NCI-H146 treated with DMSO at 0.1 percent for 48 hours (cell line): Measurements from ENCODE around the gene MGAT2.
A peak's percentile ranks its signal among the peaks of the same experiment; 100 is the strongest.
"Not testable (repeated sequence)": the region's sequence is repeated elsewhere in the genome, so short reads cannot be mapped to it uniquely, and the experiment has no call there.

Source experiments
- DNase-seq: peaks from one replicate; lab custom pipeline; 2025; ENCODE audit not compliant: unreplicated experiment; lab: John Stamatoyannopoulos, UW

The MGAT2 gene

DNA sequence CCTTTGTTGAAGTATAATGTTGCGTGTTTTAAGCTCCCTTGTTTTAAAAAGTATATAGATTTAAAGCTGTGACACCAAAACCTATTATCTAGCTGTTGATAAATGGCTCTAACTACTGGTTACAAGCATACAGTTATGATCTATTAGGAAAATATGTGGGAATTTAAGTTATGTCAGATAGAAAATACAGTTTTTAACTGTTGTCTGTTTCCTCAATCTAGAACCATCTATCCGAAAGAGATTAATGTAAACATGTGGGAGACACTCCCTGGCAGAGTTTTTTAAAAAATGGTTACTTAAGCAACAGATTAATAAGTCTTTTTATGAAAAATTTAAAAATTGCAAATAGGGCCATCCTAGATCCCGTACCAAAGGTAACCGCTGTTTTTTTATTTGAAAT is 8.3 kb upstream of the MGAT2 start:
- DNase-seq, result no peak

DNA sequence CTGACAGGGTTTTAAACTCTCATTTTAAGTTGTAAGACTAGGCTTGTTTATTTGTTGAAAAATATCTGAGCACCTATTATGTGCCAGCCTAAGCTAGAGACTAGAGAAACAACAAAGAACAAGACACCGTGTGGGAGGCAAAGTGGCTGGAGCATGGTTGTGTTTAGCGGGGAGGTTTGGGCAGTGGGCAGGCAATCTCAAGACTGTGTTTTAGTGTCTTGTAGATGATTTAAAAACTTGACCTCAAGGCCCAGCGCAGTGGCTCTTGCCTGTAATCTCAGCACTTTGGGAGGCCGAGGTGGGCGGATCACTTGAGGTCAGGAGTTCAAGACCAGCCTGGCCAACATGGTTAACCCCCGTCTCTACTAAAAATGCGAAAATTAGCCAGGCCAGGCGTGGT is 7.9 kb upstream of the MGAT2 start:
- no peak for DNase-seq

DNA sequence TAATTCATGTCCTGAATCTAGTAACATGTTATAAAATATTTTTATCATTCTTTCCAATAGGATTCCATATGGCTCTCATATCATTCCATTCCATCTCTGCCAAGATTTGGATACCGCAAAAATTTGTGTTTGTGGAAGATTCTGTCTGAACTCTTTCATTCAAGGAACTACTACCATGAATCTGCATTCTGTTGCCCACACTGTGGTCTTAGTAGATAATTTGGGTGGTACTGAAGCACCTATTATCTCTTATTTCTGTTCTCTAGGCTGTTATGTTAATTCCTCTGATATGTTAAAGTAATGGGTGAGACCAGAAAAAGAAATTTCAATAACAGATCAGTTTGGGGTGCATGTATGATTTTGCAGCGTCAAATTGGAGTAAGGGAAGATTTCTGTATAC is 6.4 kb upstream of the MGAT2 start:
- no peak for DNase-seq

DNA sequence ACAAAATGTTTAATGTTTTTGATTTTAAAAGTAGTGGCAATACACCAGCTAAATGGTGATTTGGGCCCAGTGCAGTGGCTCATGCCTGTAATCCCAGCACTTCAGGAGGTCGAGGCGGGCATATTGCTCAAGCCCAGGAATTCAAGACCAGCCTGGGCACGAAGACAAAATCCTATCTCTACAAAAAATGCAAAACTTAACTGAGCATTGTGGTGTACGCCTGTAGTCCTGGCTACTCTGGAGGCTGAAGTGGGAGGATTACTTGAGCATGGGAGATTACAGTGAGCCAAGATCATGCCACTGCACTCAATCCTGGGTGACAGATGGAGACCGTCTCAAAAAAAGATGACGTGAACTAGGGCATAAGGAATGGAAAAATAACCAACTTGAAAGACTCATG is 4.8 kb upstream of the MGAT2 start:
- no peak for DNase-seq

DNA sequence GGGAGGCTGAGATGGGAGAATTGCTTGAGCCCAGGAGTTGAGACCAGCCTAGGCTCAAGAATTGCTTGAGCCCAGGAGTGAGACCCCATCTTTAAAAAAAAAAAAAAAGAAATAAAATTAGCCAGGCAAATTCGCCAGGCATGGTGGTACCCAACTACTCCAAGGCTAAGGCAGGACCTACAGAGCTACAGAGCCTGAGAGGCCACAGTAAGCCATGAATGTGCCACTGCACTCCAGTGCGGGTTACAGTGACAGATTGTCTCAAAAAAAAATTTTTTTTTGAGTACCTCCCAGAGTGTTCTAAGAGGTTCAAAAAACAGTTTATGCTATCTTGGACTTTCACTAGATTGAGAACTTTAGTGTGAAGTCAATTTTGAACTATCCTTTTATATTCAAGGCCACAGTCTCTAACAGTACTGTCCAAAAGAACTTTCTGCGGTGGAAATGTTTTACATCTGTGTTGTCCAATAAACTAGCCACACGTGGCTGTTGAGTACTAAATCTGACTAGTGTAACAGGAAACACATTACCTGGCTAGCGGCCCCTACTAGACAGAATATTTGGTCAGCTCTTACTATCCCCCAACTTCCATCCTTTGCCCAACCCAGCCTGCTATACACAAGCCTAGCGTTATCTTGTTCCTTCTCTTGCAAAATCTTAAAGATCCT is 2.6 kb upstream of the MGAT2 start:
- DNase-seq, result no peak

DNA sequence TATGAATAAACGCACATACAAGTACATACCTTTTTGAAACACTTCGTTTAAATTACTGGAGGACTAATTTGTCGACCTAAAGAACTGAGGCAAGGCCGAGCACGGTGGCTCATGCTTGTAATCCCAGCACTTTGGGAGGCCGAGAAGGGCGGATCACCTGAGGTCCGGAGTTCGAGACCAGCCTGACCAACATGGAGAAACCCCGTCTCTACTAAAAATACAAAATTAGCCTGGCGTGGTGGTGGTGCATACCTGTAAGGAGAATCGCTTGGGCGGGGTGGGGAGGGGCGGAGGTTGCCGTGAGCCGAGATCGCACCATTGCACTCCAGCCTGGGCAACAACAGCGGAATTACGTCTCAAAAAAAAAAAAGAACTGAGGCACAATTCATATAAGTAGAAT is 1.3 kb upstream of the MGAT2 start:
- DNase-seq, result not testable (repeated sequence)

DNA sequence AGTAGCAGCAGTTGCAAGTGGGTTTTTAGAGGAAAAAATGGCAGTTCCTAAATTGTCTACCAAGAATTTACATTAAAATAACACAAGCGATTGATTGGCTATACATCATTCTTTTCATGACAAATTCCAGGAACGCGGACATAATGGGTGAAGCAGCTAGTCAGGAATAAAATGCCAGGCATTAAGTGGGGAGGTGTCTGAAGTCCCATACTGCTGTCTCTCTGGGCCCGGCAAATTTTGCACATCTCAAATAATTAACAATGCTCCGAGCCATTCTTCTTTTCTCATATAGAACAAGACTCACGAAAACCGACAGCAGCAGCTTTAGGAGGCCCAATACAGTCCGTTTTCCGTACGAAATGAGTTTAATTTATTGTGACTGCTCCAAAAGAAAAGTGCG is 869 bp upstream of the MGAT2 start:
- DNase-seq, result no peak

DNA sequence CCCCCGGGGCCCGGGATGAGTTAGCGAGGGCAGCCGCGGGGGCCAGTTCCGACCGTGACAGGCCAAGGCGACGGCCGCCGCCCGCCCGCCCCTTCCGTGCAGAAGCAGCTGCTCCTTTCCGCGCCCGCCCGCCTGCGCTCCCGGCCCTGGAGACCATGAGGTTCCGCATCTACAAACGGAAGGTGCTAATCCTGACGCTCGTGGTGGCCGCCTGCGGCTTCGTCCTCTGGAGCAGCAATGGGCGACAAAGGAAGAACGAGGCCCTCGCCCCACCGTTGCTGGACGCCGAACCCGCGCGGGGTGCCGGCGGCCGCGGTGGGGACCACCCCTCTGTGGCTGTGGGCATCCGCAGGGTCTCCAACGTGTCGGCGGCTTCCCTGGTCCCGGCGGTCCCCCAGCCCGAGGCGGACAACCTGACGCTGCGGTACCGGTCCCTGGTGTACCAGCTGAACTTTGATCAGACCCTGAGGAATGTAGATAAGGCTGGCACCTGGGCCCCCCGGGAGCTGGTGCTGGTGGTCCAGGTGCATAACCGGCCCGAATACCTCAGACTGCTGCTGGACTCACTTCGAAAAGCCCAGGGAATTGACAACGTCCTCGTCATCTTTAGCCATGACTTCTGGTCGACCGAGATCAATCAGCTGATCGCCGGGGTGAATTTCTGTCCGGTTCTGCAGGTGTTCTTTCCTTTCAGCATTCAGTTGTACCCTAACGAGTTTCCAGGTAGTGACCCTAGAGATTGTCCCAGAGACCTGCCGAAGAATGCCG is 699 bp downstream of the MGAT2 start:
- DNase-seq, result no peak

DNA sequence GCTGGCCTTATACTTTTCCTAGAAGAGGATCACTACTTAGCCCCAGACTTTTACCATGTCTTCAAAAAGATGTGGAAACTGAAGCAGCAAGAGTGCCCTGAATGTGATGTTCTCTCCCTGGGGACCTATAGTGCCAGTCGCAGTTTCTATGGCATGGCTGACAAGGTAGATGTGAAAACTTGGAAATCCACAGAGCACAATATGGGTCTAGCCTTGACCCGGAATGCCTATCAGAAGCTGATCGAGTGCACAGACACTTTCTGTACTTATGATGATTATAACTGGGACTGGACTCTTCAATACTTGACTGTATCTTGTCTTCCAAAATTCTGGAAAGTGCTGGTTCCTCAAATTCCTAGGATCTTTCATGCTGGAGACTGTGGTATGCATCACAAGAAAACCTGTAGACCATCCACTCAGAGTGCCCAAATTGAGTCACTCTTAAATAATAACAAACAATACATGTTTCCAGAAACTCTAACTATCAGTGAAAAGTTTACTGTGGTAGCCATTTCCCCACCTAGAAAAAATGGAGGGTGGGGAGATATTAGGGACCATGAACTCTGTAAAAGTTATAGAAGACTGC is 1.5 kb downstream of the MGAT2 start:
- no peak for DNase-seq

DNA sequence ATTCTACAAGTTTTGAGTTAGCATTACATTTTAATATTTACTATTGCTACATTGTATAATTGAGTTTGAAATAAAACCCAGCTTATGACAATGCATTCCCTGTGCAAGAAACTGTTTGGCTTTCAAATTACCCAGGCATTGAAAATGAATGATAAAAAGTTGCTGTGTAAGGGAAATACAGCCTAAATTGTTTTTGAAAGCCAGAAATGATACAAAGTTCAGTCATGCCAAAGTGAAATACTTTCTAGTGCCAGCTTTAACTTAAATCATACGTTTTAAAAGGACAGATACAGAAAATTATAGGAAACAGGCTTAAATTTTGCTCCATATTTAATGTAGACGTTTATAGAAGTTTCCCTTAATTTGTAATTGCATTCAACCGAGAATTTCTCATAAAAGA is 2.8 kb downstream of the MGAT2 start:
- DNase-seq, result no peak

DNA sequence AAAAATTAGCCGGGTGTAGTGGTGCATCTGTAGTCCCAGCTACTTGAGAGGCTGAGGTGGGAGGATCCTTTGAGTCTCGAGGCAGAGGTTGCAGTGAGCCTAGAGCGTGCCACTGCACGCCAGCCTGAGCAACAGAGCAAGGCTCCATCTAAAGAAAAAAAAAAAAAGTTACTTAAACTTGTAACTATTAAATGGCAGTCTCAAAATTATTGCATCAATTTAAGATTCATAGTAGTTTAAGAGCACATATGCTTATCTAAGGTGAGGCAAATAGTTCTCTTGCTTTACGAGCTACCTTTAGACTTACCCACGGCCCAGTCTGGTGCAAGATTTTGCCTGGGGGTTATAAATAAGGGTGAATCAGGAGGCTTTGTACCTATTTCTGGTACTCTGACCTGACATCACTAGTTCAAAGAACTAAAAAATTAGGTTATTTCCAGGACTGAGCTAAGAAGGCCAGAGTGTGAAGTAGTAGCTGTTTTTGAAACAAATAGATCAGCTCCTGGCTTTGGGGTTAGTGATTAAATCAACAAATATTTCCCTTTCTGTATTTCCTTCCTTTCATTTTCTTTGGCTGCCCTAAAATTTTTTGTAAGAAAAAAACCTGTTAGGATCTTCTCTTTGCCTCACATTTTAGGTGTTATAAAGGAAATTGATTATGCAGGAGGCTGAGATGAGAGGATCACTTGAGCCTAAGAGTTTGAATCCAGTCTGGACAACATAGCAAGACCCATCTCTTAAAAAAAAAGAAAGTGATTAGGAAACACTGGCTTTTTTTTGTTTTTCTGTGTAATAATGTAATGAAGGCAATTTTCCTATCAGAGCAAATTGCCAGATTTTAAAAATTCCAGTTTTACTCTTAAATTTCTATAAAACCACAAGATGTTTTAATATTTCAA is 3.6 kb downstream of the MGAT2 start:
- no peak for DNase-seq

DNA sequence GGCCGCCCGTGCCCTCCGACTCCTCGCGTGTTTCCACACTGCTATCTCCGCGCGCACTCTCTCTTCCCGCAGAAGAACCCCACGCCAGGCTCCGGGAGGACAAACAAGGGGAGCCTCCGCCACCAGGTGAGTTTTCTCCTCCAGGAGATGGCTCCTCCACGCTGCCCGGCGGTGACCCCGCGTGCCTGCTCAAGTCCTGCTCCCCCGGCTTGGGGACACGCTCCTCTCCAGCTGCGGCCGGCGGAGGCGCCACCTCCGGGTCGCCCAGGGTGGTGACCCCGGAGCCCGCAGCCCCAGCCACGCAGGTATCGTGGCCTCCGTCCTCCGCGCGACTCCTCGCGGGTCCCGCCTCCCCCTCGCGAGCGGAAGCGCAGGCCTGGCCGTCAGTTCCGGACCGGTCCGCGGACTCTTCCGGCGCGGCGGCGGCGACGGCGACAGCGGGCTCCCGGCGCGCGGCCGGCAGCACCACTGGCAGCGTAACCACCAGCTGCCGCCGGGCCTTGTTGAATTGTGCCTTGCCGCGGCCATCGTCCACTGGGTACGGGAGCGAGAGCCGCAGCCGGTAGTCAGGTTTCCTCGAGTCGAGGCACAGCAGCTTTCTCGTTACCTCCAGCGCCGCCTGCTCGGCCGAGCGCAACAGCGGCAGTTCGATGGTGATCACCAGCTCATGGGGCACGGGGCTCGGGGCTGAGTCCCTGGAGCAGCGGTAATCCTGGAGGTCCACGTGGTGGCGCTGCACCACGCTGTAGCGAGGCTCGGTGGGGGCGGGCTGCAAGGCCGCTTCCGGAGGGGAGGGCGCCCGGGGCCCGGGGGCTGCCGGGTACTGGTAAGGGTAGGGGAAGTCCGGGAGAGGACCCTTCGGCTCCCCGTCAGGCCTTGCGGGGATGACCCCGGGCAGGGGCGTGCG is 13.3 kb downstream of the MGAT2 start:
- peak; percentile 80 for DNase-seq

DNA sequence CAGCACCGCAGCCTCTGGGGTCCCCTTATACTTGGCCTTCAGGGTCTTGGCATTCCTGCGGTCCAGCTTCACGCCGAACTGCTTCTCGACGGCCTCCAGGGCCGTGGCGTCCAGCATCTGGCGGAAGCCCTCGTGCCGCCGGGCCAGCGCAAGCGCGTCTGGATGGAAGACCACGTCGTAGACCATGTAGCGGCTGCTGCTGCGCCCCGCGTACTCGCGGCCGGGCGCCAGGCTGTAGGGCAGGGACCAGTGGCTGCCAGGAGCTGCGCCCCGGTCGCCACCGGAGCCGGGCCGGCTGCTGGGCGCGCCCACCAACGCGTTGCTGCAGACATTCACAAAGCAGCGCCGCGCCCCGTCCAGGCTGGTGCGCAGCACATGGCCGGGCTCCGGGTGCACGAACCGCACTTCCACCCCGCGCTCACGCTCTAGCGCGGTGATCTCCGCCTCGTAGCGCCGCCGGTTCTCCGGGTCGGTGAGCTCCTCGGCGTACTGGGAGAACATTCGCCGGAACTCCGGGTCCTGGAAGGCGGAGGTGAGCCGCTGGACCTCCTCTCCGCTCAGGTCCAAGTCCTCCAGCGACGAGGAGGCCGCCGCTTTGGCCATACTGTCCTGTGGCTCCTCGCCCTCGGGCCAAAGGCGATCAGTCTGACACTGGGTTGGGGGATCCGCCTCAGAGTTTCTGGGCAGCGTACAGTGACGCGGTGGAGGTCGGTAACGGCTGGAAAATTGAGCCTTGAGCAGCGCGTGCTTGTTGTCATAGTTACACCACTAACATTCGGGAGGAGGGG is 14.1 kb downstream of the MGAT2 start, which contains the start of gene DNAAF2:
DNAAF2 (minus strand) TSS at position 698 of the 788 bp plus-strand sequence; CDS start at position 603, 95 bp downstream.
- DNase-seq, result peak; percentile 47

DNA sequence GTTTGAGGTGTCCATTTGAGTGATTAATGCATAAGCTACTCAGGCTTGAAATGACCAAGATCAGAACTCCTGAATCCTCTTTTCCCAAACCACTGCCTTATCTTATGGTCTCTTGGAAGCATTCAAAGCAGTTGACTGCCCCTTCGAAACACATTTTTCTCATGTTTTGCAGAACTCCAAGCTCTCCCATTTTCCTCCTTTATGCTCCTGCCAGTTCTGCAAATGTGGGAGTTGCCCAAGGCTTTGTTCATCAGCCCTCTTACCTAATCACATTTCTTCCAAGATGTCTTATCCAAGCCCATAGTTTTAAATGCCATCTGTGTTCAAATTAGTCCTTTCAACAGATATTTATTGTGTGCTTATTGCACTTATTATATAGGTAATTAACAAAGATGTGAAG is 16.3 kb downstream of the MGAT2 start:
- no peak for DNase-seq

DNA sequence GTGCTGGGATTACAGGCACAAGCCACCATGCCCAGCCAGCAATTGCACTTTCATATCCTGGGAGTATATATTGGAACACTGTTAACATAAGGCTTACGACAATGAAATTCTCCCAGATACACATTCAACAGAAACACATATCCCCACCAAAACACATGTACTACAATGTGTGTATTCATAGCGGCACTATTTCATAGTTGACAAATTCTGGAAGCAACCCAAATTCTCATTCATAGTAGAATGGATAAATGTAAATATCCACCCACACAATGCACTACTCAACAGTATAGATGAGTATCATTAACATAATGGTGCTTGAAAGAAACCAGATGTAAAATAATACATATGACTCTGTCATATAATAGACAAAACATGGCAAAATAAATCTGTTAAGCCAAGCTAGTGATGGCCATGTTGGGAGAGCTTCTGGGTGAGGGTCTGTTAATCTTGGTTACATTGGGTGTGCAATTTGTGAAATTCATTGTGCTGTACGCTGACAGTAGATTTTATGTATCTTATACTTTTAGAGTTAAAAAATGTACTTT is 17.0 kb downstream of the MGAT2 start:
- DNase-seq, result no peak

DNA sequence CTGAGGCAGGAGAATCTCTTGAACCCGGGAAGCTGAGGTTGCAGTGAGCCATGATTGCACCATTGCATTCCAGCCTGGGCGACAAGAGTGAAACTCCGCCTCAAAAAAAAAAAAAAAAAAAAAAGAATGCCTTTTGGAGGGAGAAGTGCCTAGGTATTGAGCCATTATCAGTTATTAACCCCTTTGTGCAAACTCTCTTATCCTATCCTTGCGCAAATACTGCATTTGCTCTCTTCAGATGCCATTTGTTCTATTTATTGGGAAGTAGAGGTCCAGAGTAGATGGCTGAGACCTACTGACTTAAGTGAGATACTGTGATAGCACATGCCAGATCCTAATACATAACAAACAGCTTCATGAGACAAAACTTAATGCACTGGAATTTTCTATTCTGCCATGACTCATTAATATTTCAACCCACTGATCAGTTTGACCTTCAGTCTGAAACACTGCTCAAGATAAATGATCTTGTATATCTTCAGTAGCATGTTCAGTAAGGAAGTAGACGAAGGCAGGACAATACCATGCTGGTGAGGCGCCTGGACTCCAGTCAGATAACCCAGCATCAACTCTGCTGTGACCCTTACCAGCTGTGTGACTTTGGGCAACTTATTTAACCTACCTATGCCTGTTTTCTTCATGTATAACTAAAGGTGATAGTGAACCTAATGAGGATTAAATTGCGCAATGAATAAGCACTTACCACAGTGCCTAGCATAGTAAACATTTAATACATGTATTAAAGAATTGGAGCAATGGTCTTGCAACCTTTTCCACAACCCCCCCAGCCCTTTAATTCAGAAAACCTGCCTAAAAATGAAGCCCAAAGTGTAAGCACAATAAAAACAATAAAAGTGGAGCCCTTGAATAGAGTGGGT is 20.2 kb downstream of the MGAT2 start:
- DNase-seq, result no peak

DNA sequence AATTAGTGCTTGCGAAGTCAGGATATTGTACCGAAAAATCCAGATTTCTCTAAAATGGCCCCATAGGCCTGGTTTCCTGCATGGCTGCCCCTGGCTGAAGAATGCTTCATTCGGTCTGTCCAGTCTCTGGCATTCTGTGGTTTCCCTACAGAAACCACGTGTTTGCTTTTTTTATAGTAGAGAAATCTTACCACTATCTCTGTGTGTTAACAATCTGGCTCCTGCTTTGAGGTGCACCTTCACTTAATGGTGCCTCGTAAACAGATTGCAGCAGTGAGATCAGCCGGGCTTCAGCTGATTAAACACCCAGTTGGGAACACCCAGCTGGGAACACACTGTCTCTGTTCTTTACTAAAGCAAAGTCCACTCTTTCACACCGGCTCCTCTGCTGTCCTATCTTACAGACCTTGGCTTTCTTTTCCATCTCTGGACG is 21.1 kb downstream of the MGAT2 start:
- DNase-seq, result peak; percentile 38

DNA sequence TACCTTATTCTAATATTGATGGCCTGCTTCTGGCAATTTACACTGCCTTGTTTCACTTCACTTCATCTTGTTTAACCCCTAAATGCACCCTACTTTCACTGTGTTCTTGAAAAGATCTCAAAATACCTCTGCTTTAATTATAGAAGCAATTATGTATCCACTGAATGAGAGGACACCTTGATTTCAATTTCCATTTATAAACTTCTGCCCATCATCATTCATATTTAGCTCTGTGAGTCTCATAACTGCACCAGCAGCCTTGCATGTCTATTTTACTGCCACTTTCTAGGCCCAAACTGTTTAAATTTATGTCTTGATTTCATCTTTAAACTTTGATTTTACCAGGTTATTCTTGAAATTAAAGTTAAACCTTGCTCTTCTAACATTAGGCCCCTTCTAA is 21.6 kb downstream of the MGAT2 start:
- no peak for DNase-seq
